Hematopoietic multipotent progenitor cell treated with erythropoietin and hydrocortisone succinate and interleukin-3 and kit ligand, for 17 days (in vitro differentiated cells): ENCODE measurements around the gene TTC27.

ENCODE experiments used
- DNase-seq: peaks from one replicate; pipeline ENCODE4 v3.0.0-alpha.2; 2015; ENCODE audit warnings: low spot score

The TTC27 gene

DNA sequence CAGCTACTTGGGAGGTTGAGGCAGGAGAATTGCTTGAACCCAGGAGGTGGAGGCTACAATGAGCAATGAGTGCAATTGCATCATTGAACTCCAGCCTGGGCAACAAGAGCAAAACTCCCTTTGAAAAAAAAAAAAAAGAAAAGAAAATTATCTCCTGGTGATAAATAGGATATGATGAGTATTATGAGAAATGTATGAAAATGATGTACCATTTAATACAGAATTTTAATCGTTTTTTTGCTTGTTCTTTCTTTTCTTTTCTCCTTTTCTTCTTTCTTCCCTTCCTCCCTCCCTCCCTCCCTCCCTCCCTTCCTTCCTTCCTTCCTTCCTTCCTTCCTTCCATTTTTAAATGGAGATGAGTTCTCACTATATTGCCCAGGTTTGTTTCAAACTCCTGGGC is 40.4 kb downstream of the TTC27 start:
- DNase-seq: no peak

DNA sequence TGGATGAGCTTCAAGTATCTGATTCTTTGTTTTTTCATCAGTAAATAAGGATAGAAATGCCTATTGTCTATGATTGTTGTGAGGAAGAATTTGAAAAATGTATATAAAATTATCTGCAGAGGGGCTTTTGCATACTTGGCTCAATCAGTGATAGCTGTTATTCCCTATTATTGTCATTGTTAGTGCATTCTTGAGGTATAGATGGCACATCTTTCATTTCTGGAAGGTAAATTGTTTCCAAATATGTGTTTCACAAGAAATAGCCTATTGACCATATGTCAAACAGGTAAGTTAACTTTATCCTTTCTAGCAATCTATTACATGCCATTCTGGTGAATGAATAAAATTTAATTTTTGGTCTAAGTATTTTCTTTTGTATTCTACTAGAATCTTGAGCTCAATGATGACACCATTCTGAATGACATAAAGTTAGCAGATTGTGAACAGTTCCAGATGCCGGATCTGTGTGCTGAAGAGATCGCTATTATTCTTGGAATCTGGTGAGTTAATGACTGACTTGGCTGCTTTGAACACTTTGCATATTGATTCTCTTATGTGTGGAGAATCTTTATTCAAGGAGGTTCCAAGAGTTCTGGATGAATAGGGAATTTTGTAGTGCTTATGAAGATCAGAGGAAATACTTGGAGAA is 44.2 kb downstream of the TTC27 start:
- DNase-seq: no peak

DNA sequence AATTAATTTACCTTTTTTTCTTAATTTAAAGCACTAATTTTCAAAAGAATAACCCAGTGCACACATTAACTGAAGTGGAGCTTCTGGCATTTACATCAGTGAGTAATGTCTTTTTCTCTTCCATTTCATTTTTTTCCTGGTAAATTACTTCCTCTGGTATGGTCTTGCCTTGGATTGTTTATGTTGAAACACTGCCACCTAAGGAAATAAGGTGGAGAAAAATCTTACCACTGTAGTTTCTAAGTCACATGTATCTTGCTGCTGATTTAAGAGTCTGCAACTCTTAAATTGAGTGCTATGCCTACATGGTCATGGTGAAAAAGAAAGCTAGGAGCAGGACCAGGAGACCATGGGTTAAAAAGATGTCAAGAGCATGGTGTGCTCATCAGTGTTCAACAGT is 51.0 kb downstream of the TTC27 start:
- DNase-seq: no peak

DNA sequence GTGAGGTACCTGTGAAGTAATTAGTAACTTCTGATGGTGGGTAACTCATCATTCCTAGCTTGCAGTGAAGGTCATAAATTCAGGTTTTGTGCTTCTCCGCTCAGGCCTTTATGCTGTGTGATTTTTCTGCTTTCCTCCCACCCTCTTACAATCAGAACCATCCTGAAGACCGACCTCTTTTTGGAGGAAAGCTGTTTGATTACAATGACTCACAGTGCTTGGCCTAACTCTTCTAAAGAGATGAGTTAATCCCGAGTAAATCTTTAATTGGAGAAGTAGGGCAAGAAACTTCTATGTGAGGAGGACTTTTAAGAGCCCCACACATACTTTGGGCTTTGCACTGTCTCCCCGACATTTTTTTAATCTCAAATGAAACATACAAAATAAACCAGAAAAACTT is 53.1 kb downstream of the TTC27 start:
- no peak for DNase-seq

DNA sequence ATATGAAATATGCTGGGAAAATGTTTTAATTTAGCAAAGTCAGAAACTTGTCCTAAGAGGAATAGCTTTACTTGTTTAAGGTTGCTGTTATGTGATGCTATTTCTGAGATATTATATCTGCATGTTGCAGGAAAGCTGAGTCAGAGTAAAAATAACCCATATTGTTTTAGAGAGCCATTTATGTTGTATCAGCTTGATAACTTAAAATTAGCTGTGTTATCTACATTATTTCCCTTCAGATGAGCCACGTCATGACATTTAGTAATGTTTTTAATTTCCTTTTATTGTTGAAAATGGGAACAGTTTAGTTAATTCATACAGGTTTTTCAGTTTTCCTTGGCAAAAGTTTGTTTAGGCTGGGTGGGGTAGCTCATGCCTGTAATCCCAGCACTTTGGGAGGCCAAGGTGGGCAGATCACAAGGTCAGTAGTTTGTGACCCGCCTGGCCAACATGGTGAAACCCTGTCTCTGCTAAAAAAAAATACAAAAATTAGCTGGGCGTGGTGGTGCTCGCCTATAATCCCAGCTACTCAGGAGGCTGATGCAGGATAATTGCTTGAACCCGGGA is 55.8 kb downstream of the TTC27 start:
- no peak for DNase-seq

DNA sequence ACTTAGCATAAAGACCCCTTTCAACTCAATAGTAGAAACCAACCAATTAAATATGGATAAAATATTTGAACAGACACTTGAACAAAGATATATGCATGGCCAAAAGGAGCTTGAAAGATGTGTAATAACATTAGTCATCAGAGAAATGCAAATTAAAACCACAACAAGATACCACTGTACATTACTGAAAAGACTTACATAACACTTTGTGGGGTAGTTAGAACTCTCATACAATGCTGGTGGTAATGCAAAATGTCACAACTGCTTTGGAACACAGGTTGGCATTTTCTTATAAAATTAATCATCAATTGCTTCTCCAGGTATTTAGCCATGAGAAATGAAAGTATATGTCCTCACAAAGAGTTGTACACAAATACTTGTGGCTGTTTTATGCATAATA is 60.7 kb downstream of the TTC27 start:
- no peak for DNase-seq

DNA sequence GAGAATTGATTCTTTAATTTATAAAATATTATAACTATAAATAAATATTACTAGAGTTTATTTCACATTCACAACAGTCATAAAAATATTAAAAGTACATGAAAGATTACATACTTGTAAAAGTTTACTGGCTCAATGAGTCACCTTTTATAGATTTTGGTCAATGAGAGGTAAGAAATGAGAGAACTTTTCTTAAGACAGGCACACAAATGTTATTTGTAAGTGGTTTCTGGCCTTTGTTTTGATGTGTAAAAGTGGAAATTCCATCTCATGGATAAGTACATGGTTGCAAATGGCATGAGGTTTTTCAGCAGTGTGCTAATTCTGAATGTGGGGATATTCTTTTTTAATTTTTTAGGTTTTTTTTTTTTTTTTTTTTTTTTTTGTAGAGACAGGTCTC is 63.8 kb downstream of the TTC27 start:
- no peak for DNase-seq

DNA sequence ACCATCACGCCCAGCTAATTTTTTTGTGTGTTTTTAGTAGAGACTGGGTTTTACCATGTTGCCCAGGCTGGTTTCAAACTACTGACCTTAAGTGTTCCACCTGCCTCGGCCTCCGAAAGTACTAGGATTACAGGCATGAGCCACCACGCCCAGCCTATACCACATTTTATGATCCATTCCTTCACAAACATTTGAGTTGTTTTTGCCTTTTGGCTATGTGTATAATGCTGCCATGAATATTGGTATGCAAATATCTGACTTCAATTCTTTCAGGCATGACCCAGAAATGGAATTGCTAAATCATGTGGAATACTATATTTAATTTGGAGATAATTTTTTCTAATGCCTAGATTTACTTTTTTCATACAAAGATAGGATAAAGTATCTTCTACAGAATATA is 68.6 kb downstream of the TTC27 start:
- DNase-seq: no peak

DNA sequence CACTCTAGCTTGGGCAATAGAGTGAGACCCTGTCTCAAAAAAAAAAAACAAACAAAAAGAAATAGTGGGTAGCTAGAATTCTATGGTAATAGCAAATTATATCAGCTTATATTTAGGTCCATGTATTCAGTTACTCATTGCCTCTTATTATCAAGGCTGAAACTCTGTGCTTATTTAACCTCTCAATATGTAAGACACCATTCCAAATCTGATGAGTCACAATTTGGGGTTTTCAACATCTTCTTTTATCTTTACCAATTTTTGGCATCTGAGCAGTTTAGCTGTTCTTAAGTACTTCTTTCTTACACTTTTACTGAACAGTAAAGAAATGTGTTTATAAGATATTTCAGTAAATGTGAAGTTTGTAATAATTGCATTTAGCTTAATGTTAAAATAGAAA is 69.3 kb downstream of the TTC27 start:
- DNase-seq: no peak

DNA sequence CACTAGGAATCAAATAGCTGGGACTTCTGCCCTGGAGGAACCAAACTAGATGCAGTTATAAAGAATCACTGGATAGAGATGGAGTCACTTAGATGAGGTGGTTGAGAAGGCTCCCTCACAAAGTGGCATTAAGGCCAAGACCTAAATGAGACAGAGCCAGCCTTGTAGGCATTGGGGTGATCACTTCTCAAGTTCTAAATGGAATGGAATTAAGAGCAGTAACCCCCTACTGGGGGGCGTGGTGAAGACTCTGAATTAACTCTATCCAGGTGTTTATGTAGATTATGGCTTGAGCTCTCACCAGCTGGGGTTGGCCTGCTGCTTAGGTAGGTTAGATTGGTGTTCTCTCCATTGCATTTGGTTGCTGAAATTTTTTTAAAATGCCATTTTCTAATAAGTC is 71.3 kb downstream of the TTC27 start:
- no peak for DNase-seq

DNA sequence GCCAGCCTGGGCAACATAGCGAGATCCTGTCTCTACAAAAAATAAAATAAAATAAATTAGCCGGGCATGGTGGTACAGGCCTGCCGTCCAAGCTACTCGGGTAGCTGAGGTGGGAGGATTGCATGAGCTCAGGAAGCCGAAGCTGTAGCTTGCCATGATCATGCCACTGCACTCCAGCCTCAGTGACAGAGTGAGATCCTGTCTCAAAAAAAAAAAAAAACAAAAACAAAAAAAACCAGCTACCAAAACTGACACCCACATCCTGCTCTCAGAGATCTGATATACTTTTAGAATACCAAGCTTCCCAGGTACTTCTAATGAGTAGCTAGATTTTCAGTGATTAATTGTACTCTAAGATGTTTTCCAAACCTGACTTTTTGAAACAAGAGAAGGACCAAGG is 74.0 kb downstream of the TTC27 start:
- no peak for DNase-seq

DNA sequence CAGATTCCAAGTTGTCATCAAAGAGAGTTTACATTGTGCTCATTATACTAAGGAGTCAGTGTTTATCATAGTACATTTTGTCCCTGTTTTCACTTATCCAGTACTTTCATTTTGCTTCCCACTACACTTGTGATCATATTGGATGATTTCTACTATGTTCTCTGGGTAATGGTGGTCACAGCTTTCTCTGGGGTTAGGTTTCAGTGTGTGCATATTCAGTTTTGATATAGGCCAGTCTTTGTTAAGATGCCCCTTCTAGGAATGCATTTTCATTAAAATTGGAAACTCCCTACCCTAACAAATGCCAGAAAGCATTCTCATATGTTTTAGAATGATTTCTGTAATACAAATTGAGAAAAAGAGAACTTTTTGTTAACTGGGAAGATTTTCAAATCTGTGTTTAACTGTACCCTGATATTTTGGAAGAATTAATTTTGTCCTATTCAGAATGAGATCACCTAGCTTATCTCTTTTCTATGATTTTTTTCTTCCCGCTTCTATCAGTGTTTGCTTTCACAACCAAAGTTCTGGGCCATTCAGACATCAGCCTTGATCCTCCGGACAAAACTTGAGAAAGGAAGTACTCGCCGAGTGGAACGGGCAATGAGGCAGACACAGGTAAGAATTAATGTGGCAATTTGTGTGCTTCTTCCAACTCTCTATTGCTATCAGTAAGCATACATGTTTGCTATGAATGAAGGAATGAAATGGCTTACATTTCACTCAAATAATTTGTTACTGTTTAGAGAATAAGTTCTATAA is 74.6 kb downstream of the TTC27 start:
- no peak for DNase-seq

DNA sequence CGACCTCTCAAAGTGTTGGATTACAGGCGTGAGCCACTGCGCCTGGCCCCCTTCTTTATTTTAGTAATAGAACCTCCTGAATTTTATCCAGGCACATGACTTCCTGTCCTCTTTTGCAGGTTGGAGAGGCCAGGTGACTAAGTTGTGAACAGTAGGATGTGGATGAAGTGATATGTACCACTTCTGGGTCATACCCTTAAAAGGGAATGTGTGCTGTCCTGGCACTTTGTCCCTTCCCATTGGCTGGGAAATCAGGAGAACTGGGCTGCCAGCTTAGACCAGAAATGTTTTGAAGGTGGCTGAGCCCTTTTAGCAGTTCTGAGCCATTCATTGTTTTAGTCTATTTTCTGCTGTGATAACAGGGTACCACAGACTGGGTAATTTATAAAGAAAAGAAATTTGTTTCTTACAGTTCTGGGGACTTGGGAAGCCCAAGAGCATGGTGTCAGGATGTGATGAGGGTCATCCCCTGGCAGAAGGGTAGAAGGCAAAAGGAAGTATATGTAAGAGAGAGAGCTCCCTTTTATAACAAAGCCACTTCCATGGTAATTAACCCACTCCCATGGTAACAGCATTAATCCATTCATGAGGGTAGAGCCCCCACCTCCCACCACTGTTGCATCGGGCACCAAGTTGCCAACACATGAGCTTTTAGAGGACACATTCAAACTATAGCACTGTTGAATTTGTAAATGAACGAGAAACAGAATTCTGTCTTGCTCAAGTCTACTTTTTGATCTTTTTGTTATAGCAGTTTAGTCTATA is 79.1 kb downstream of the TTC27 start:
- DNase-seq: no peak

DNA sequence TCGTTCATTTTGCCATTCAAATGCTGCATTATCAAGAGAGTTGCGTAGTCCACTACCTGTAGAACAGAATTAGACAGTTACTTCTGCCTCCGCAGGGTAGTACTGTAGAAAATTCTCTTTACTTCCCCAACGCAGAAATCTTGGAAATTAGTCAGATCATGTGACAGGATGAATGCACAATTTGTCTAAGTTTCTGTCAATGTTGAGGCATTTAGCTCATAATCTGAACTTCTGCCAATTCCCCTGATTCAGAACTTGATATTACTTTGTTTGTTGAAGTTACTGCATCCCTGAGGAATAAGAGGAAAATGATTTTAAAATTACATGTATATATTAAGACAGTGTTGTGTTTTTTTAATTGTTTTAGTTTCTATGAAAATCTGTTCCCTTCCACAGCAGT is 83.4 kb downstream of the TTC27 start:
- DNase-seq: no peak

DNA sequence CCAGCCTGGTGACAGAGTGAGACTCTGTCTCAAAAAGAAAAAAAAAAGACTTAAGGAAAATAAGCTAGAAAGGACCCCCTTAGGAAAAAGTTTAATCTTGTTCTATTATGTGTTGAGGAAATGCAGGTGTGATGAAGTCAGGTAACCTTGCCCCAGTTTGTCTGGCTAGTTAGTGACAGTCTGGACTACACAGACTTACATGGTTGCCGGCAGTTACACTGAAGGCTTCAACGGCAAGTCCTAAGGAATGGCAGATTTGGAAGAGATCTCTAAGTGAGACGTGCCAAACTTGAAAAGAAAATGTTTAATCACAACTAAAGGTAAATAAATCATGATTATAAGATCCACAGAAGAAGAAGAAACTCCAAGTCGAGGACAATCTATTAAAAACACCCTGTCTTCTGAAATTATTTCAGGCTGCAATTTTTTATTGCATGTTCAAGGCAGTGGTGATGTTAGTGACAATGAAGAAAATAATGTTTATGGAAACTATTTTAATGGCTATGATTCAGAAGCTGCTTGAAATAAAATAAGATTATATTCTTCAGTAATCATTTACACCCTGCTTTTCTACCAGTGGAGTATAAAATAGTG is 84.2 kb downstream of the TTC27 start:
- DNase-seq: no peak

DNA sequence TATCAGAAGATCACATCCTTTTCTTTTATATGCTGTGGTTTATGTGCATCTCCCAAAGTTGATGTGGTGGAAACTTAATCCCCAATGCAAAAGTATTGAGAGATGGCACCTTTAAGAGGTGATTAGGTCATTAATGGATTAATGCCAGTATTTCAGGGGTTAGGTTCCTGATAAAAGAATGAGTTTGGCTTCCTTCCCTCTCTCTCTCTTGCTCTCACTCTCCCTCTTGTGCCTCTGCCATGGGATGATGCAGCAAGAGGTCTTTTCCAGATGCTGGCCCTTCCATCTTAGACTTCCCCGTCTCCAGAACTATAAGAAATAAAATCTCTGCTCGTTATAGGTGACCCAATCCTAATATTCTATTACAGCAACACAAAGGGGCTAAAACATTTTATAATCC is 85.0 kb downstream of the TTC27 start:
- no peak for DNase-seq

DNA sequence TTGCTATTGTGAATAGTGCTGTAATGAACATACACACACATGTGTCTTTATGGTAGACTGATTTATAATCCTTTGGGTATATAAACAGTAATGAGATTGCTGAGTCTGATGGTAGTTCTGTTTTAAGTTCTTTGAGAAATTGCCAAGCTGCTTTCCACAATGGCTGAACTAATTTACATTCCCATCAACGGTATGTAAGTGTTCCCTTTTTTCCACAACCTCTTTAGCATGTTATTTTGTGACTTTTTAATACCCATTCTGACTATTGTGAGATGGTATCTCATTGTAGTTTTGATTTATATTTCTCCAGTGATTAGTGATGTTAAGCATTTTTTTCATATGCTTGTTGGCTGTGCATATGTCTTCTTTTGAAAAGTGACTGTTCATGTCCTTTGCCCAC is 86.7 kb downstream of the TTC27 start:
- DNase-seq: no peak

DNA sequence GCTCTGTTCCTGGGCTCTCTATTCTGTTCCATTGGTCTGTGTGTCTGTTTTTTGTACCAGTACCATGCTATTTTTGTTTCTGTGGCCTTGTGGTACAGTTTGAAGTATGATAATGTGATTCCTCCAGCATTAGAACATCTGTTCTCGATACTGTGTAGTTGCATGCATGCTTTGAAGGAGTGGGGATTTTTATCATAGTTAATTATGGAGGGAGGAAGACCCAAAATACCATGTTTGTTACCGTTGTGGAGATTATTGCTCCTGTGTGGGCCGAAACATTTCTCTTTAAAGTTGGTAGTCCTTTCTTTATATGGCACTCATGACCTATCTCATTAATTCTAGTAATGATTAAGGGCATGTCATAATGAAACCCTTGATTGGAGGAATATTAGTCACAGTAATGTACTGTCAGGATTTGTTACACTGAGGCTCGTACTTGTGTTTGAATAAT is 87.6 kb downstream of the TTC27 start:
- DNase-seq: no peak

DNA sequence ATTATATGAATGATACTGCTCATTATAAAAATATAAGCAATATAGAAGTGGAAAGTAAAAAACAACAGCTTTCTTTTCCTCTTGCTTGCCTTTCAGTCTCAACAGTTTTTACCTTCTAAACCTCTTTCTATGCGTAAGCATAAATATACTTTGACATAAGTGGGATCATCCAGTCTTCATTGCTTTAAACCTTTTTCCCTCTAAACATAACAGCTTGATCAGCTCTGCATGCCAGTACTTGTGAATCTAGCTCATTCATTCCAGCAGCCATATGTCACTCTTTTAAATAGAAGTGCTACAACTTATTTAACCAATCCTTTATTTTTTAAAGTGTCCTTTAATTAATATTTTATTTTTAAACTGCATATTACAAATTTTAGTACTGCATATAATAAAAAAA is 88.1 kb downstream of the TTC27 start:
- DNase-seq: no peak

DNA sequence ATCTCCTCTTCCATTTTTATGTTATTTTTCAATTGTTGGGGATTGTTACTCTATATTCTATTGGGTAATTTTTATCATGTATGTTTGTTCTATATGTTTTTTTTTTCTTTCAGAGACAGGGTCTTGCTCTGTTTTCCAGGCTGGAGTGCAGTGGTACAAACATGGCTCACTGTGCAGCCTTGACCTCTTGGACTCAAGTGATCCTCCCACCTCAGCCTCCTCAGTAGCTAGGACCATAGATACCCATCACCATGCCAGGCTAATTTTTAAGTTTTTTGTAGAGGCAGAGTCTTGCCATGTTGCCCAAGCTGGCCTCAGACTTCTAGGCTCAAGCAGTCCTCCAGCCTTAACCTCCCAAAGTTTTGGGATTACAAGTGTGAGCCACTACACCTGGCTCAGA is 88.7 kb downstream of the TTC27 start:
- DNase-seq: no peak

DNA sequence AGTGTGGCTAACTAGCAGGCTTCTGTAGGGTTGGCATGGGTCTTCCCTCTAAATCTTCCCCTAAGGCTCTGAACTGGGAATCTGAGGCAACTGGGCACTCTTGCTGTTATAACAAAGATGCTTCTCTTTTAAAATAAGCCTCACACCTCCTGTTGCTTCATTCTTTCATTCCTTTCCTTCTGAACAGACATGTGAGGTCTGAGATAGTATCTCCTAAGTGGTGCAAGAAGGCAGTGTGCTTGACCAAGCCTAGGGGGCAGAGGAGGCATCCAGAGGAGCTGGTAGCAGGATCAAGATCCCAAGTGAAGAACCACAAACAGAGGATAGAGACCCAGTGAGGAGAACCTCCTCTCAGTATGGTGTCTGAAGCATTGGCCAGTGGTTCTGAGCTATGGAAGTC is 90.9 kb downstream of the TTC27 start:
- DNase-seq: no peak

DNA sequence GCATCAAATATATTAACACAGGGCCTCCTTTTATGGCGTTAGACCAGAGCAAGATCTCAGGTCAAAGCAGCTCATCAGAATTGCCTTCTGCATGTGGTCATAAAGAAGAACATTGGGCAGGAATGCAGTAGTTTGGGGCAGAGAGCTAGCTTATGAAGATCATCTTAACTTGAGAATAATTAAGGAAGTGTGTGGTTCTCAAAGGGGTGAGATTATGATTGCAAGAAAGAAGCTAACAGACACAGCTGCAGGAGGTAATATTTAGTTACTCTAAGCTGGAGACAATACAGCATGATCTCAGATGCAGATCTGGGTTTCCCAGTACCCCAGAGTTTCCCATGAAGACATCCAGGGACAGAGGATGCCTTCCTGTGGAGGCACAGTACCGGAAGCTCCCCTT is 91.6 kb downstream of the TTC27 start:
- DNase-seq: no peak
